ENCODE measurements around the gene CACNA2D3.
A peak's percentile ranks its signal among the peaks of the same experiment; 100 is the strongest.

The CACNA2D3 gene

DNA sequence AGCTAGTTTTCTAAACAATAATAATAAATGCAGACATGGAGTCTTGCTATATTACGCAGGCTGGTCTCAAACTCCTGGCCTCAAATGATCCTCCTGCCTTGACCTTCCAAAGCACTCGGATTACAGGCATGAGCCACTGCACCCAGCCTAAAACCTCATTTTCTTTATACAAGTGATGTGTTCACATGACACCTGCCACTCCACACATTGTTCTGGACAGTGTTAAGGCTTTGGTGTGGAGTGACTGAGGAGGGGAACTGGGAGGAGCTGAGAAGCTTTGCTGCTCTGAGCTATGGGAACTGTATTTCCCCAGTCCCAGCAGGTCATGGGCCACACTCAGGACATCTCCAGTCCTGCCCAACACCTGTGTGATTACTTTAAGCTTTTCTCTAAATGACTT, 425.5 kb downstream of the CACNA2D3 start:
- DNase-seq, result peak; percentile 53
- Histone ChIP-seq H3K27me3 (ENCODE audit: insufficient read depth, low read depth, severe bottlenecking) (no peaks in the 10 kb centered on the region), H3K4me3 (ENCODE audit: low read depth, low read length) (no peak overlapping the region), H3K27ac (no peak overlapping the region), H3K9me3 (ENCODE audit: severe bottlenecking) (no peaks in the 10 kb centered on the region), H3K36me3 (no peaks in the 10 kb centered on the region)
- TF ChIP-seq, protein P1, sequence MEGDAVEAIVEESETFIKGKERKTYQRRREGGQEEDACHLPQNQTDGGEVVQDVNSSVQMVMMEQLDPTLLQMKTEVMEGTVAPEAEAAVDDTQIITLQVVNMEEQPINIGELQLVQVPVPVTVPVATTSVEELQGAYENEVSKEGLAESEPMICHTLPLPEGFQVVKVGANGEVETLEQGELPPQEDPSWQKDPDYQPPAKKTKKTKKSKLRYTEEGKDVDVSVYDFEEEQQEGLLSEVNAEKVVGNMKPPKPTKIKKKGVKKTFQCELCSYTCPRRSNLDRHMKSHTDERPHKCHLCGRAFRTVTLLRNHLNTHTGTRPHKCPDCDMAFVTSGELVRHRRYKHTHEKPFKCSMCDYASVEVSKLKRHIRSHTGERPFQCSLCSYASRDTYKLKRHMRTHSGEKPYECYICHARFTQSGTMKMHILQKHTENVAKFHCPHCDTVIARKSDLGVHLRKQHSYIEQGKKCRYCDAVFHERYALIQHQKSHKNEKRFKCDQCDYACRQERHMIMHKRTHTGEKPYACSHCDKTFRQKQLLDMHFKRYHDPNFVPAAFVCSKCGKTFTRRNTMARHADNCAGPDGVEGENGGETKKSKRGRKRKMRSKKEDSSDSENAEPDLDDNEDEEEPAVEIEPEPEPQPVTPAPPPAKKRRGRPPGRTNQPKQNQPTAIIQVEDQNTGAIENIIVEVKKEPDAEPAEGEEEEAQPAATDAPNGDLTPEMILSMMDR (IDR thresholded peaks at IDR 0.05; ENCODE audit: low read depth, low read length), result no peak

DNA sequence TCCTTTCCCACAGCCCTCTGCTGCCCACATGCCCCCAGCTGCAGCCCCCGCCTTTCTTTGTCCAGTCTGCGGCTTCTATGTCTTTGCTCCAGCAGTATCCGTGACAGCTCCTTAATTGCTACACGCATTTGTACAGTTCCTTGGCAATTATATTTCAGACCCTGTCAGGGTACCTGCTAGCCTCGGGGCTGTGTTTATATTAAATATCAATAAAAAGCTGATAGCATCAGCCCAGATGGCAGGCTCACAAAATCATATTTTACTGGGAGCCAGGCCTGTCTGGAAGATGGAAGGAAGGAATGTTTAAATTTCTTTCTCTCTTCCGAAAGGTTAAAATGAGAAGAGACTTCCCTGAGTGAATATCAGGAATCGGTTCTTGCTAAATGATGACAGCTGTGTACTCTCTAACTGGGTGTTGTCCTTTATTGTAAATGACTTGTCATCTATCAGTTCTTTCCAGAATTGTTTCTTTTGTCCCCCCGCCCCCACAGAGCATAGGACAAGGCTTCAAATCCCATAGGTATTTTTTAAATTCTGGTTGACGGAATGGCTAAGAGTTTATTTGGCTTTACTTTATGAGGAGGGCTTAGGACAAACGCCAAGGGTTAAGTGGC, 427.4 kb downstream of the CACNA2D3 start:
- TF ChIP-seq, protein P1 (IDR thresholded peaks at IDR 0.05; ENCODE audit: low read depth, low read length), result no peak
- Histone ChIP-seq H3K9me3 (ENCODE audit: severe bottlenecking) (no peaks in the 10 kb centered on the region), H3K4me3 (ENCODE audit: low read depth, low read length) (no peak overlapping the region), H3K27me3 (ENCODE audit: insufficient read depth, low read depth, severe bottlenecking) (no peaks in the 10 kb centered on the region), H3K36me3 (no peaks in the 10 kb centered on the region), H3K27ac (no peak overlapping the region)
- DNase-seq, result no peak

DNA sequence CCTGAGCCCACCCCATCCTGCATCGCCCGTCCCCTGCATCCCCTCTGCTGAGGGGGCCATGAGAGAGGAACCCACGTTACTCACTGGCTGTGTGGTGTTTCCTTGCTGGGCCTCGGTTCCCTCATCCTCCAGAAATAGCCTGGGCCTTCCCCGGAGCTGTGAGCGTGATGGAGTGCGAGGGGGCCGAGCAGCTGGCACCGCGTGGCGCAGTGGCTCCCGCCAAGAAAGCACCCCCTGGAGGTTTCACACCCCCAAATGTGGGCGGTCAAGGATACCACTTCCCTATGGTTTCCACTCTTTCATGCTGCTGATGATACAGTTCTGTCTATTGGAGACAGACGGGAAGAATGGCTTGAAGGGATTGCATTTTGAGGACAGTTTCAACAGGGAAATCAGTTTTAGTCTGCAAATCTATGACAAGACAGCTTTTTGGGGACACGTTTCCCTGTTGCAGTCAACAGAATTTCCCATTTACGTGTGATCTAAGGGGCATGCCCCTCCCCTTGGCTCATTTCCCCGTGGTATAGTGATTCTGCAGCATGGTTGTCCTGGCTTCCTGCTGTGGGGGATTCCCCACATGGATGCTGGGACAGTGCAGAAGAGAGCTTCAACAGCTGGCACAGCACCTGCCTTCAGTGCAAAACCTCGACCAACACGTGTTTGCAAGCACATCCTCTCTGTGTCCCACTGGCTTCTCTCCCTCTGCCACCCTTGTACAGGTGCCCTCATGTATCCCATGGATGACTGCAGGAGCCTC, 428.0 kb downstream of the CACNA2D3 start:
- H3K27ac ChIP-seq, result no peak overlapping the region
- H3K4me3 ChIP-seq (ENCODE audit: low read depth, low read length), result no peak overlapping the region
- TF ChIP-seq, protein P1 (IDR thresholded peaks at IDR 0.05; ENCODE audit: low read depth, low read length), result no peak
- DNase-seq, result no peak
- no peaks in the 10 kb centered on the region for H3K27me3 ChIP-seq (ENCODE audit: insufficient read depth, low read depth, severe bottlenecking)
- H3K9me3 ChIP-seq (ENCODE audit: severe bottlenecking), result no peaks in the 10 kb centered on the region
- no peaks in the 10 kb centered on the region for H3K36me3 ChIP-seq

DNA sequence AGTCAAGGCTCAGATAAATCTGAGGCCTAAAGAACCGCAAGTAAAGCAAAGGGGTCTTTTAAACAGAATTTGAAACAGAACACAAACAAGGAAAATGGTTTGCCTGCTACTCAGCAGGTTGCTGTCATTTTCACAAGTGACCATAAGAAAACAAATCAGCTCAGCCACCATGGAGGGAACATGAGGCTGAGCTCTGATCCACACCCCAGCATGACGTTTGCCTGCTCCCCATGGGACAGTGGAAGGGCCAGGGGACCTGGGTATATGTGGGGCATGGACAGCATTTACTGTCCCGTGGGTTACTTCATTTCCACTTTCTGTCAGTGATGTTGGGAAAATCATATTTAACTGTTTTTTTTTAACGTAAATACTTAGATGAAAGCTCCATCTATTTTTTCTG, 434.3 kb downstream of the CACNA2D3 start:
- H3K27ac ChIP-seq, result no peak overlapping the region
- H3K9me3 ChIP-seq (ENCODE audit: severe bottlenecking), result no peaks in the 10 kb centered on the region
- no peaks in the 10 kb centered on the region for H3K36me3 ChIP-seq
- TF ChIP-seq, protein P1 (IDR thresholded peaks at IDR 0.05; ENCODE audit: low read depth, low read length), result no peak
- DNase-seq, result no peak
- no peak overlapping the region for H3K4me3 ChIP-seq (ENCODE audit: low read depth, low read length)
- H3K27me3 ChIP-seq (ENCODE audit: insufficient read depth, low read depth, severe bottlenecking), result no peaks in the 10 kb centered on the region

DNA sequence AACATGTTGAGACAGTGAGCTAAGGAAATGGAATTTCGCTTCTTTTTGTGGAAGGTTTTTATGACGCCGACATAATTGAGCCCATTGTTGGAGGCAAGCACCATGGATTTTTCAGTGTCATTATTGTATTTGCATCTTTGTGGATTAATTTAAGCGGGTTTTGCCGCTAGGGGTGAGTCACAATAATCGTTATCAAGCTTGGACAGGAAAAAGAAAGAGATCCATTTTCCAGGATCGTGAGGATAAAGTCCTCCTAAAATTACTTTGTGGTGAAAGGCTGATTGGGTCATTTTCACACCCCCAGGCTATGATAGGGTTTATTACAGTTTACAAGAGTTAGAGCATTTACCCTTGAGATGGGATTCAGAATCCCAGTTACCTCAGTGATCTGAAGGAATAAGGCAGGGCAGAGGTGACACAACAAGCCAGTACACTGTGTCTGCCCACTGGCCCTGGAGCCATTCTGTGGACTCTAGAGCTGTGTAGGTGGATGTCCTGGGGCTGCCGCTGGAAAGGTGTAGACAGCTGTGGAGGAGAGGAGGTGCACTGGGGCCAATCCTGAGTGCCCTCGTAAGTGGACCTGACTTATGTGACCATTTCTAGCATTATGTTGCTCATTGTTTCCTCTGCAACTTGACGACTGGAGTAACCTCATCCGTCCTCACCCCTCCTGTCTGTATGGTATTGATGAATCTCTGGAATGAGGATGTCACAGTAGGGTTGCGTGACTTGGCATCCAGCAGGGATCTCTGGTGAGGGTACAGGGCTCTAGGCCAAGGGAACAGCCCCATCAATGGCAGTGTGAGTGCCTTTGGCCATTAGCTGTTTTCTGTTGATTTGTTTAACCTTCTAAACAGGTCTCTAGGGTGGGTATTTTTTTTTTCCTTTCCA, 435.4 kb downstream of the CACNA2D3 start:
- Histone ChIP-seq H3K4me3 (ENCODE audit: low read depth, low read length) (no peak overlapping the region), H3K36me3 (no peaks in the 10 kb centered on the region), H3K27me3 (ENCODE audit: insufficient read depth, low read depth, severe bottlenecking) (no peaks in the 10 kb centered on the region), H3K27ac (no peak overlapping the region), H3K9me3 (ENCODE audit: severe bottlenecking) (peaks cover 4% of the 10 kb centered on the region)
- TF ChIP-seq, protein P1 (IDR thresholded peaks at IDR 0.05; ENCODE audit: low read depth, low read length), result no peak
- no peak for DNase-seq

Data from WERI-Rb-1 (cell line).